ENCODE measurements around the gene AKAP5.

Gene AKAP5

DNA sequence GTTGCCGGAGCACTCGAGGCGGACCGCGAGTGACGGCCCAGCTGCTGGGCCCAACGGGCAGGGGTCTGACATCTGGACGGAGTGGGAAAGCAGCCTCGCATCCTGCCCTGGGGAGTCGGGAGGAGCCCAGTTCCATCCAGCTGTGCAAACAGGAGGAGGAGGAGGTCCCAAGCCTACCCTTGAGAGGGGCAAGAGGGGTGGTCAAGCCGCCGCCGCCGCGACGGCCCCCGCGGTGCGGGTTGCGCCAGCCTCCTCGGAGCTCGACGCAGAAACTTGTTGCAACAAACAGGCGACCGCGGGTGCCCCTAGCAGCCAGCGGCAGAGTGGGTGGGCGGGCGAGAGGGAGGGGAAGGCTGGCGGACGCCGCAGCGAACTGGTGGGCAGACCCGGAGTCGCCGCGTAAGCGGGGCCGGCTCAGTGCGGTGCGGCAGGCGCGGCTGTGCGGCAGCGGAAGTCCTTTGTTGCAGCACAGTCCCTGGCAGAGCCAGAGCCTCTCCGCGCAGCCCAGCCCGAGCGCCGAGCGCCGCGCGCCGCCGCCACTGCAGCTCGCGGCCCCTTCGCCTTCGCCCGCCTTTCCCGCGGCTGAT, 39.1 kb downstream of the AKAP5 start, which contains the start of gene ZBTB1:
Gene ZBTB1, plus strand, starts transcription at position 461 of the 587 bp plus-strand sequence. CDS start 16,735 bp downstream, outside the sequence.
- peaks cover 3% of the 10 kb centered on the region; the same call in 1 of the 2 replicates for H4K20me1 ChIP-seq (ENCODE audit: low read depth, low read length)

DNA sequence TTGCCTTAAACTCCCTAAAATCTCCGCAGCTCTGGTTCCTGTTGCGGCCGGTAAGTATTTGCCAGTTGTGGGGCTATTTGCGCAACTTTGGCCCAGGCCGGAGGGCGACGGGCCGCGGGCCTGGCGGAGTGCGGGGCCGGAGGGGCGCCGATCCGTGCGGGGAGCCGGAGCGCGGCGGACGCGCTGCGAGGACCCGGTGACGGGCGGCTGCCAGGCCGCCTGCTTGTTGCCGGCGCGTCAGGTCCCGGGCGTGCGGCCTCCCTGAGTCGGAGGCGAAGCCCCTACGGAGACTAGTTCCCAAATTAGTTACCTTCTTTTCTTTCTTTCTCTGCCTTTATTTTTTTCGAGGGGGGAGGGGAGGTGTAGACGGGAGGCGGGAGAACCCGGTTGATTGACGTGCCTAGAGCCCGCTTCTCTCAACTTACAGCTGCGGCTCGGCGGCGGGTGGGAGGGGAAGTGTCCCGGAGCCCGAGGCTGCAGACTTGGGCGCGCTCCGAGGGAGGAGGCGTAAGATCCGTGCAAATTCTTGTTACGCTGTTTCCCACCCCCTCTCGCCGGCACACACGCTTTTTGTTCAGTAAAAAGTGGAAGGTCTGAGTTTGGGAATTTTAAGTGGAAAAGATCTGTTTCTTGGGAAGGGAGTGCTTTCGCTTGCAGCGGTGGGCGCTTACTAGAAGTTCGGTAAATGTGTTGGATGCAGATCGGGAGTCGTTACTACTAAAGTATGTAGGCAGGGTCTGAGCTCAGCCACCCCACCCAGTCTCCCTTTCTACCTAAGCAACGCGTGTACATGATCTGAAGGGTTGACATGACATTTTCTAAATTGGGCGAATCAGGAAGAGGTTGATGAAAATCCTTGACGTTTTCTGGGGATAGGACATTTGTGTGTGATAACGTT, 39.8 kb downstream of the AKAP5 start:
- no peaks in the 10 kb centered on the region for H3K9me2 ChIP-seq (replicated peaks; ENCODE audit: insufficient read depth, low read length)
- H3K4me3 ChIP-seq (ENCODE audit: insufficient read depth, low read length, poor library complexity, severe bottlenecking): peak overlapping the region; percentile 78
- peaks cover 86% of the 10 kb centered on the region for H3K79me2 ChIP-seq (ENCODE audit: insufficient read depth, low read length)
- H3K9ac ChIP-seq (ENCODE audit: low read length): peak overlapping the region; percentile 99
- TF ChIP-seq, protein P1, sequence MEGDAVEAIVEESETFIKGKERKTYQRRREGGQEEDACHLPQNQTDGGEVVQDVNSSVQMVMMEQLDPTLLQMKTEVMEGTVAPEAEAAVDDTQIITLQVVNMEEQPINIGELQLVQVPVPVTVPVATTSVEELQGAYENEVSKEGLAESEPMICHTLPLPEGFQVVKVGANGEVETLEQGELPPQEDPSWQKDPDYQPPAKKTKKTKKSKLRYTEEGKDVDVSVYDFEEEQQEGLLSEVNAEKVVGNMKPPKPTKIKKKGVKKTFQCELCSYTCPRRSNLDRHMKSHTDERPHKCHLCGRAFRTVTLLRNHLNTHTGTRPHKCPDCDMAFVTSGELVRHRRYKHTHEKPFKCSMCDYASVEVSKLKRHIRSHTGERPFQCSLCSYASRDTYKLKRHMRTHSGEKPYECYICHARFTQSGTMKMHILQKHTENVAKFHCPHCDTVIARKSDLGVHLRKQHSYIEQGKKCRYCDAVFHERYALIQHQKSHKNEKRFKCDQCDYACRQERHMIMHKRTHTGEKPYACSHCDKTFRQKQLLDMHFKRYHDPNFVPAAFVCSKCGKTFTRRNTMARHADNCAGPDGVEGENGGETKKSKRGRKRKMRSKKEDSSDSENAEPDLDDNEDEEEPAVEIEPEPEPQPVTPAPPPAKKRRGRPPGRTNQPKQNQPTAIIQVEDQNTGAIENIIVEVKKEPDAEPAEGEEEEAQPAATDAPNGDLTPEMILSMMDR (IDR thresholded peaks at IDR 0.05; ENCODE audit: insufficient read depth, low read length, poor library complexity, severe bottlenecking): no peak
- no peak for TF ChIP-seq EZH2phosphoT487 (conservative IDR thresholded peaks at IDR 0.05; ENCODE audit: low read length)
- H3K36me3 ChIP-seq (ENCODE audit: low read length): no peaks in the 10 kb centered on the region
- H3F3A ChIP-seq (ENCODE audit: insufficient read depth): peaks cover 69% of the 10 kb centered on the region
- H3K27me3 ChIP-seq (ENCODE audit: low read length): no peaks in the 10 kb centered on the region
- H3K9me3 ChIP-seq (ENCODE audit: insufficient read depth, low read length): no peaks in the 10 kb centered on the region
- peak overlapping the region; percentile 99 for H3K27ac ChIP-seq (ENCODE audit: low read depth, low read length)
- H3K4me2 ChIP-seq (ENCODE audit: low read depth, low read length, poor library complexity, severe bottlenecking): peak overlapping the region; percentile 76
- H4K20me1 ChIP-seq (ENCODE audit: low read depth, low read length): peaks cover 3% of the 10 kb centered on the region; the same call in 1 of the 2 replicates
- H2AFZ ChIP-seq (ENCODE audit: low read depth, low read length, severe bottlenecking): no peak overlapping the region

More for the DNA sequence above, 39.1 kb downstream of the AKAP5 start, which contains the start of gene ZBTB1:
- H3K4me2 ChIP-seq (ENCODE audit: low read depth, low read length, poor library complexity, severe bottlenecking): peak within 1 kb of the TSS; percentile 76
- peaks cover 86% of the 10 kb centered on the region for H3K79me2 ChIP-seq (ENCODE audit: insufficient read depth, low read length)
- peaks cover 64% of the 10 kb centered on the region for H3F3A ChIP-seq (ENCODE audit: insufficient read depth)
- no peaks in the 10 kb centered on the region for H3K9me2 ChIP-seq (replicated peaks; ENCODE audit: insufficient read depth, low read length)
- TF ChIP-seq EZH2phosphoT487 (conservative IDR thresholded peaks at IDR 0.05; ENCODE audit: low read length): no peak
- TF ChIP-seq, protein P1 (IDR thresholded peaks at IDR 0.05; ENCODE audit: insufficient read depth, low read length, poor library complexity, severe bottlenecking): no peak
- peak within 1 kb of the TSS; percentile 99 for H3K9ac ChIP-seq (ENCODE audit: low read length)
- H3K27ac ChIP-seq (ENCODE audit: low read depth, low read length): peak within 1 kb of the TSS; percentile 99
- H3K9me3 ChIP-seq (ENCODE audit: insufficient read depth, low read length): no peaks in the 10 kb centered on the region
- no peak within 1 kb of the TSS for H2AFZ ChIP-seq (ENCODE audit: low read depth, low read length, severe bottlenecking)
- H3K27me3 ChIP-seq (ENCODE audit: low read length): no peaks in the 10 kb centered on the region
- no peaks in the 10 kb centered on the region for H3K36me3 ChIP-seq (ENCODE audit: low read length)
- peak within 1 kb of the TSS; percentile 85 for H3K4me3 ChIP-seq (ENCODE audit: insufficient read depth, low read length, poor library complexity, severe bottlenecking)

DNA sequence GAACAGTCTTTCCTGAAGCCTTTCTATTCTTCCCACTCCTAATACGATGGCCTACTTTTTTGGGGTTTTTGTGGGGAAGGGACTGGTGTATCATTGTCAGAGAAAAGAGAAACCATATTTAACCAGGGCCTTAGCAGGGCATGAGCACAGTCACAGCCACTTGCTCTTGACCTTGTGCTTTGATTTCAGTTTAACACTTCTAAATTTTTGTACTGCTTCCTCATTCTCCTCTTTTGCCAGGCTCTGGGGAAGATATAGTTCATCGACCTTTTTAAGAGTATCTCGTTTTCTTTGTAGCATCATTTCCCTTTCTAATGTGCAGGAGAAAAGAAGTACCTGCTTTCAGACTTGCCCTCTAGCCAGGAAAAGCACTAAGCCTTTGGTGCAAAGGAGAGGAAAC, 41.4 kb downstream of the AKAP5 start:
- Histone ChIP-seq H3K27me3 (ENCODE audit: low read length) (no peaks in the 10 kb centered on the region), H3K4me3 (ENCODE audit: insufficient read depth, low read length, poor library complexity, severe bottlenecking) (peak overlapping the region; percentile 78), H3K27ac (ENCODE audit: low read depth, low read length) (peak overlapping the region; percentile 99), H3F3A (ENCODE audit: insufficient read depth) (peaks cover 64% of the 10 kb centered on the region), H3K9me2 (replicated peaks; ENCODE audit: insufficient read depth, low read length) (no peaks in the 10 kb centered on the region), H3K36me3 (ENCODE audit: low read length) (peaks cover 6% of the 10 kb centered on the region; the same call in 1 of the 2 replicates), H3K9me3 (ENCODE audit: insufficient read depth, low read length) (no peaks in the 10 kb centered on the region), H4K20me1 (ENCODE audit: low read depth, low read length) (peaks cover 9% of the 10 kb centered on the region; the same call in 1 of the 2 replicates), H3K4me2 (ENCODE audit: low read depth, low read length, poor library complexity, severe bottlenecking) (peak overlapping the region; percentile 76), H3K79me2 (ENCODE audit: insufficient read depth, low read length) (peaks cover 86% of the 10 kb centered on the region), H3K9ac (ENCODE audit: low read length) (peak overlapping the region; percentile 99), H2AFZ (ENCODE audit: low read depth, low read length, severe bottlenecking) (no peak overlapping the region)
- TF ChIP-seq, protein P1 (IDR thresholded peaks at IDR 0.05; ENCODE audit: insufficient read depth, low read length, poor library complexity, severe bottlenecking): no peak
- TF ChIP-seq EZH2phosphoT487 (conservative IDR thresholded peaks at IDR 0.05; ENCODE audit: low read length): no peak
